OCI-LY7 (cell line): ENCODE data around the gene ATP5PD. TPM values are rescaled to one million over a fixed set of nuclear protein-coding genes. Genes with fewer than 3 reads are reported as not detected.

ENCODE experiments used
- BruUV-seq: library from RNA; stranded (reverse); fragments of 400-500 nt; replicated peaks from 2 replicates; lab custom pipeline; 2021; lab: Mats Ljungman, UMichigan
- CTCF ChIA-PET: fragments of 300-600 bp; sonication (Branson Sonifier 250); formaldehyde crosslinking; loops from one replicate; lab custom pipeline; 2022; ENCODE audit warnings: antibody characterized with exemption; ENCODE audit not compliant: unreplicated experiment; lab: Charles Lee
- POLR2A ChIA-PET: fragments of 300-600 bp; sonication (Branson Sonifier 250); formaldehyde crosslinking; loops from one replicate; lab custom pipeline; 2022; ENCODE audit warnings: antibody characterized with exemption; lab: Charles Lee
- DNase-seq: peaks from one replicate; pipeline ENCODE4 v3.0.0-alpha.2; 2015; ENCODE audit warnings: low spot score
- H2AFZ ChIP-seq: fragments of 200-600 bp; sonication (generic), shearing (Covaris generic); 2 replicates; pipeline ENCODE4 v1.6.1; 2014; ENCODE audit warnings: mild to moderate bottlenecking, antibody characterized with exemption, low read length, moderate library complexity
- H3K27ac ChIP-seq: fragments of 200-600 bp; sonication (generic); 2 replicates; pipeline ENCODE4 v1.5.1; 2014; ENCODE audit warnings: mixed run types, low read depth, mild to moderate bottlenecking, moderate library complexity, low read length, inconsistent platforms; ENCODE audit not compliant: poor library complexity, severe bottlenecking
- H3K36me3 ChIP-seq: fragments of 200-600 bp; sonication (generic); 2 replicates; pipeline ENCODE4 v1.6.1; 2014; ENCODE audit warnings: mild to moderate bottlenecking, antibody characterized with exemption, low read length, moderate library complexity, mixed read lengths; ENCODE audit not compliant: insufficient read depth
- H3K4me1 ChIP-seq: fragments of 200-600 bp; sonication (generic); 2 replicates; pipeline ENCODE4 v1.5.1; 2014; ENCODE audit warnings: mild to moderate bottlenecking, low read length; ENCODE audit not compliant: insufficient read depth, poor library complexity, severe bottlenecking
- H3K4me2 ChIP-seq: fragments of 200-600 bp; sonication (generic); 2 replicates; pipeline ENCODE4 v1.6.1; 2014; ENCODE audit warnings: mild to moderate bottlenecking, low read length
- H3K4me3 ChIP-seq: fragments of 200-600 bp; sonication (generic); 2 replicates; pipeline ENCODE4 v1.5.1; 2014; ENCODE audit warnings: mild to moderate bottlenecking, low read depth, low read length; ENCODE audit not compliant: poor library complexity, severe bottlenecking
- H3K79me2 ChIP-seq: fragments of 200-600 bp; sonication (generic); 2 replicates; pipeline ENCODE4 v1.6.1; 2016; ENCODE audit warnings: low read depth, mild to moderate bottlenecking, low read length, moderate library complexity, mixed read lengths; ENCODE audit not compliant: insufficient read depth
- H3K9me2 ChIP-seq: fragments of 200-600 bp; sonication (generic); 2 replicates; pipeline ENCODE4 v1.6.1; 2016; ENCODE audit warnings: mild to moderate bottlenecking, low read length, mixed read lengths; ENCODE audit not compliant: insufficient read depth
- H3K9me3 ChIP-seq: fragments of 200-600 bp; sonication (generic); 2 replicates; pipeline ENCODE4 v1.6.1; 2014; ENCODE audit warnings: mild to moderate bottlenecking, mixed run types, low read length, mixed read lengths
- H4K20me1 ChIP-seq: fragments of 200-600 bp; sonication (generic); 2 replicates; pipeline ENCODE4 v1.6.1; 2014; ENCODE audit warnings: mild to moderate bottlenecking, antibody characterized with exemption, low read length, moderate library complexity, mixed read lengths; ENCODE audit not compliant: insufficient read depth
- EZH2phosphoT487 ChIP-seq: fragments of 200-600 bp; sonication (generic); IDR thresholded peaks from 2 replicates; pipeline ENCODE4 v1.6.1; 2018; ENCODE audit warnings: low read depth, borderline replicate concordance, mild to moderate bottlenecking, mixed run types, antibody characterized with exemption, low read length, moderate library complexity, mixed read lengths
- intact Hi-C: fragments of 100-400 bp; cut with micrococcal nuclease; formaldehyde crosslinking; loops from one replicate; pipeline ENCODE4 v1.10.0; 2022; ENCODE audit not compliant: unreplicated experiment
- total RNA-seq, 2 experiments: library from RNA; depleted of rRNA in 1 of 2; stranded (reverse); fragments of >200 nt in 1 of 2; shearing (Covaris generic) in 1 of 2; gene quantifications; 2 replicates each; pipeline ENCODE4 v1.2.3, GENCODE V29; 2014 to 2022
- TF ChIP-seq, protein P1 (sequence below): fragments of 200-600 bp; sonication (generic); conservative IDR thresholded peaks from 2 replicates; pipeline ENCODE4 v1.5.1; 2014; ENCODE audit warnings: mild to moderate bottlenecking, antibody characterized with exemption, low read length, moderate library complexity, mixed read lengths

ATP5PD gene
- total RNA-seq, 2 experiments from 2014 or later: 301 to 317 TPM

DNA sequence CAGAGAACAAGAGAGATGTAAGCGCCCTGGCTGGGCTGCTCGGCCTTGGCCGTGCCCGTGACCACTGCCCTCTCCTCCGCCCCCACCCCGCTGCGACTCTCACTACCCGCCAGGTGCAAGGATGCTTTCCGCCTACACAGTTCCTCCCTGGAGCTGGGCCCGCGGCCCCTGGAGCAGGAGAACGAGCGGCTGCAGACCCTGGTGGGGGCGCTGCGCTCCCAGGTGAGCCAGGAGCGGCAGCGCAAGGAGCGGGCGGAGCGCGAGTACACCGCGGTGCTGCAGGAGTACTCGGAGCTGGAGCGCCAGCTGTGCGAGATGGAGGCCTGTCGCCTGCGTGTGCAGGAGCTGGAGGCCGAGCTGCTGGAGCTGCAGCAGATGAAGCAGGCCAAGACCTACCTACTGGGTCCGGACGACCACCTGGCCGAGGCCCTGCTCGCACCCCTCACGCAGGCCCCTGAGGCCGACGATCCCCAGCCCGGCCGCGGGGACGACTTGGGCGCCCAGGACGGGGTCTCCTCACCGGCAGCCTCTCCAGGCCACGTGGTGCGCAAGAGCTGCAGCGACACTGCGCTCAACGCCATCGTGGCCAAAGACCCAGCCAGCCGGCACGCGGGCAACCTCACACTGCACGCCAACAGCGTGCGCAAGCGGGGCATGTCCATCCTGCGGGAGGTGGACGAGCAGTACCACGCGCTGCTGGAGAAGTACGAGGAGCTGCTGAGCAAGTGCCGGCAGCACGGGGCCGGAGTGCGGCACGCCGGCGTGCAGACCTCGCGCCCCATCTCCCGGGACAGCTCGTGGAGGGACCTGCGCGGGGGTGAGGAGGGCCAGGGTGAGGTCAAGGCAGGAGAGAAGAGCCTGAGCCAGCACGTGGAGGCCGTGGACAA, 43.5 kb downstream of the ATP5PD start:
- no peak for DNase-seq
- POLR2A ChIA-PET: interaction anchor here (1.9 kb wide), 1 partner anchor 10 kb away, joined by 7 read pairs; the partner anchor contains the start of gene MRPL58

GRCh38 chr17:75001915-75002843, 44.6 kb downstream of the ATP5PD start:
- intact Hi-C loops: no loop called here
- no peaks in the 10 kb centered on the region for H3K36me3 ChIP-seq
- H3K79me2 ChIP-seq: no peaks in the 10 kb centered on the region
- CTCF ChIA-PET: no interaction called here
- POLR2A ChIA-PET: interaction anchor here (0.6 to 0.7 kb wide), 3 partner anchors 36 to 495 kb away, joined by 3 read pairs; no protein-coding TSS in a partner anchor
- H3K4me1 ChIP-seq: no peaks in the 10 kb centered on the region
- no peak overlapping the region for H3K27ac ChIP-seq
- H3K9me3 ChIP-seq: no peaks in the 10 kb centered on the region
- no peak overlapping the region for H3K4me2 ChIP-seq
- no peak for DNase-seq
- BruUV-seq: no TSS peak
- no peak overlapping the region for H3K4me3 ChIP-seq
- TF ChIP-seq, protein P1, sequence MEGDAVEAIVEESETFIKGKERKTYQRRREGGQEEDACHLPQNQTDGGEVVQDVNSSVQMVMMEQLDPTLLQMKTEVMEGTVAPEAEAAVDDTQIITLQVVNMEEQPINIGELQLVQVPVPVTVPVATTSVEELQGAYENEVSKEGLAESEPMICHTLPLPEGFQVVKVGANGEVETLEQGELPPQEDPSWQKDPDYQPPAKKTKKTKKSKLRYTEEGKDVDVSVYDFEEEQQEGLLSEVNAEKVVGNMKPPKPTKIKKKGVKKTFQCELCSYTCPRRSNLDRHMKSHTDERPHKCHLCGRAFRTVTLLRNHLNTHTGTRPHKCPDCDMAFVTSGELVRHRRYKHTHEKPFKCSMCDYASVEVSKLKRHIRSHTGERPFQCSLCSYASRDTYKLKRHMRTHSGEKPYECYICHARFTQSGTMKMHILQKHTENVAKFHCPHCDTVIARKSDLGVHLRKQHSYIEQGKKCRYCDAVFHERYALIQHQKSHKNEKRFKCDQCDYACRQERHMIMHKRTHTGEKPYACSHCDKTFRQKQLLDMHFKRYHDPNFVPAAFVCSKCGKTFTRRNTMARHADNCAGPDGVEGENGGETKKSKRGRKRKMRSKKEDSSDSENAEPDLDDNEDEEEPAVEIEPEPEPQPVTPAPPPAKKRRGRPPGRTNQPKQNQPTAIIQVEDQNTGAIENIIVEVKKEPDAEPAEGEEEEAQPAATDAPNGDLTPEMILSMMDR: no peak
- no peak for TF ChIP-seq EZH2phosphoT487
- no peaks in the 10 kb centered on the region for H3K9me2 ChIP-seq
- H2AFZ ChIP-seq: no peak overlapping the region
- H4K20me1 ChIP-seq: no peaks in the 10 kb centered on the region

More for the DNA sequence above, 43.5 kb downstream of the ATP5PD start:
- H3K27ac ChIP-seq: no peak overlapping the region
- H3K9me3 ChIP-seq: no peaks in the 10 kb centered on the region
- TF ChIP-seq, protein P1: no peak
- TF ChIP-seq EZH2phosphoT487: no peak
- CTCF ChIA-PET: no interaction called here
- H3K4me2 ChIP-seq: no peak overlapping the region
- H3K4me3 ChIP-seq: no peak overlapping the region
- no peaks in the 10 kb centered on the region for H3K9me2 ChIP-seq
- no peaks in the 10 kb centered on the region for H4K20me1 ChIP-seq
- no peak overlapping the region for H2AFZ ChIP-seq
- BruUV-seq: no TSS peak
- H3K79me2 ChIP-seq: no peaks in the 10 kb centered on the region
- no peaks in the 10 kb centered on the region for H3K36me3 ChIP-seq
- intact Hi-C loops: no loop called here
- peaks cover 2% of the 10 kb centered on the region for H3K4me1 ChIP-seq
